HG03575 (cell line): ENCODE results near the gene ZNF778.
"Not testable (repeated sequence)": the region's sequence is repeated elsewhere in the genome, so short reads cannot be mapped to it uniquely, and the experiment has no call there.

Source experiments
- ATAC-seq: cut with Tn5 transposase; IDR thresholded peaks from one replicate; pipeline ENCODE4 v1.9.1; 2021; ENCODE audit not compliant: unreplicated experiment, insufficient number of reproducible peaks, low FRiP score; ENCODE audit errors: extremely low read depth

ZNF778 gene

GRCh38 chr16:89244754-89245153 is 27.3 kb downstream of the ZNF778 start:
- no peak for ATAC-seq

GRCh38 chr16:89246383-89246902 is 28.9 kb downstream of the ZNF778 start:
- no peak for ATAC-seq

- ATAC-seq: no peak
These were observed 29.6 kb downstream of the ZNF778 start for GRCh38 chr16:89246903-89247733.

GRCh38 chr16:89247734-89248075 is 30.2 kb downstream of the ZNF778 start:
- ATAC-seq: not testable (repeated sequence)

GRCh38 chr16:89248196-89248982 is 30.9 kb downstream of the ZNF778 start:
- ATAC-seq: no peak

GRCh38 chr16:89253548-89254287 is 36.2 kb downstream of the ZNF778 start:
- no peak for ATAC-seq

GRCh38 chr16:89256651-89257254 is 39.2 kb downstream of the ZNF778 start:
- ATAC-seq: no peak

GRCh38 chr16:89257281-89257731 is 39.8 kb downstream of the ZNF778 start:
- ATAC-seq: no peak

- ATAC-seq: no peak
These were observed 40.4 kb downstream of the ZNF778 start for GRCh38 chr16:89257757-89258465.

- not testable (repeated sequence) for ATAC-seq
These were observed 42.4 kb downstream of the ZNF778 start for GRCh38 chr16:89259901-89260300.

- no peak for ATAC-seq
These were observed 44.4 kb downstream of the ZNF778 start for GRCh38 chr16:89261691-89262563.

- ATAC-seq: no peak
These were observed 47.5 kb downstream of the ZNF778 start for GRCh38 chr16:89264800-89265550.

GRCh38 chr16:89265647-89266046 is 48.1 kb downstream of the ZNF778 start:
- ATAC-seq: no peak

GRCh38 chr16:89266521-89267134 is 49.1 kb downstream of the ZNF778 start:
- ATAC-seq: no peak

- ATAC-seq: not testable (repeated sequence)
These were observed 50.2 kb downstream of the ZNF778 start for GRCh38 chr16:89267746-89268145.

- no peak for ATAC-seq
These were observed 51.1 kb downstream of the ZNF778 start for GRCh38 chr16:89268585-89268984.
